Measurements from ENCODE around the gene LAMA5. TPM values are rescaled to one million over a fixed set of nuclear protein-coding genes. Genes with fewer than 3 reads are reported as not detected.

Gene LAMA5
- total and polyA plus RNA-seq, 9 donors: 30.9 to 107 (median 71.8) TPM

- Histone ChIP-seq H3K4me1 (ENCODE audit: control insufficient read depth, insufficient read depth, low read length) (peaks cover 6% of the 10 kb centered on the region), H3K27ac (ENCODE audit: low read length) (no peak overlapping the region), H3K9me3 (replicated peaks; ENCODE audit: control insufficient read depth, low read depth, low read length) (peaks cover 6% of the 10 kb centered on the region), H3K36me3 (ENCODE audit: control insufficient read depth, insufficient read depth, low read length) (peaks cover 37% of the 10 kb centered on the region), H3K4me3 (ENCODE audit: low read length) (no peak overlapping the region), H3K27me3 (ENCODE audit: control insufficient read depth, insufficient read depth, low read length) (no peaks in the 10 kb centered on the region)
- no peak for DNase-seq
- WGBS (ENCODE audit: insufficient coverage): 89% methylated on average over 22 of the region's 25 CpGs
Measured at GRCh38 chr20:62345681-62346370, 21.3 kb downstream of the LAMA5 start.

- no peak overlapping the region for H3K4me3 ChIP-seq (ENCODE audit: low read length)
- no peak overlapping the region for H3K27ac ChIP-seq (ENCODE audit: low read length)
- no peak for DNase-seq
- WGBS (ENCODE audit: insufficient coverage): 79% methylated on average over 9 of the region's 10 CpGs
- H3K4me1 ChIP-seq (ENCODE audit: control insufficient read depth, insufficient read depth, low read length): no peaks in the 10 kb centered on the region
- H3K36me3 ChIP-seq (ENCODE audit: control insufficient read depth, insufficient read depth, low read length): peaks cover 32% of the 10 kb centered on the region
- no peaks in the 10 kb centered on the region for H3K27me3 ChIP-seq (ENCODE audit: control insufficient read depth, insufficient read depth, low read length)
- H3K9me3 ChIP-seq (replicated peaks; ENCODE audit: control insufficient read depth, low read depth, low read length): peaks cover 6% of the 10 kb centered on the region
Measured at GRCh38 chr20:62344782-62345181, 22.3 kb downstream of the LAMA5 start.

- H3K36me3 ChIP-seq (ENCODE audit: control insufficient read depth, insufficient read depth, low read length): peaks cover 30% of the 10 kb centered on the region
- H3K27me3 ChIP-seq (ENCODE audit: control insufficient read depth, insufficient read depth, low read length): no peaks in the 10 kb centered on the region
- no peaks in the 10 kb centered on the region for H3K4me1 ChIP-seq (ENCODE audit: control insufficient read depth, insufficient read depth, low read length)
- DNase-seq: no peak
- H3K9me3 ChIP-seq (replicated peaks; ENCODE audit: control insufficient read depth, low read depth, low read length): peaks cover 6% of the 10 kb centered on the region
- WGBS (ENCODE audit: insufficient coverage): no CpG with 5 or more reads among the region's 5 CpGs
- H3K27ac ChIP-seq (ENCODE audit: low read length): no peak overlapping the region
- no peak overlapping the region for H3K4me3 ChIP-seq (ENCODE audit: low read length)
Measured at GRCh38 chr20:62344092-62344491, 23.0 kb downstream of the LAMA5 start.

GRCh38 chr20:62342910-62343309 lies 24.2 kb downstream of the LAMA5 start:
- Histone ChIP-seq H3K4me1 (ENCODE audit: control insufficient read depth, insufficient read depth, low read length) (no peaks in the 10 kb centered on the region), H3K36me3 (ENCODE audit: control insufficient read depth, insufficient read depth, low read length) (peaks cover 35% of the 10 kb centered on the region), H3K9me3 (replicated peaks; ENCODE audit: control insufficient read depth, low read depth, low read length) (peaks cover 4% of the 10 kb centered on the region), H3K27me3 (ENCODE audit: control insufficient read depth, insufficient read depth, low read length) (no peaks in the 10 kb centered on the region), H3K27ac (ENCODE audit: low read length) (no peak overlapping the region), H3K4me3 (ENCODE audit: low read length) (no peak overlapping the region)
- no peak for DNase-seq
- 69% methylated on average over 6 of the region's 10 CpGs for WGBS (ENCODE audit: insufficient coverage)

- no peak for DNase-seq
- H3K4me3 ChIP-seq (ENCODE audit: low read length): no peak overlapping the region
- peaks cover 45% of the 10 kb centered on the region for H3K36me3 ChIP-seq (ENCODE audit: control insufficient read depth, insufficient read depth, low read length)
- H3K27me3 ChIP-seq (ENCODE audit: control insufficient read depth, insufficient read depth, low read length): no peaks in the 10 kb centered on the region
- peaks cover 4% of the 10 kb centered on the region for H3K9me3 ChIP-seq (replicated peaks; ENCODE audit: control insufficient read depth, low read depth, low read length)
- no peaks in the 10 kb centered on the region for H3K4me1 ChIP-seq (ENCODE audit: control insufficient read depth, insufficient read depth, low read length)
- 78% methylated on average over 12 of the region's 14 CpGs for WGBS (ENCODE audit: insufficient coverage)
- no peak overlapping the region for H3K27ac ChIP-seq (ENCODE audit: low read length)
Measured at GRCh38 chr20:62339647-62340062, 27.5 kb downstream of the LAMA5 start.

- H3K4me3 ChIP-seq (ENCODE audit: low read length): no peak overlapping the region
- H3K27ac ChIP-seq (ENCODE audit: low read length): no peak overlapping the region
- peaks cover 4% of the 10 kb centered on the region for H3K9me3 ChIP-seq (replicated peaks; ENCODE audit: control insufficient read depth, low read depth, low read length)
- H3K4me1 ChIP-seq (ENCODE audit: control insufficient read depth, insufficient read depth, low read length): no peaks in the 10 kb centered on the region
- DNase-seq: no peak
- peaks cover 53% of the 10 kb centered on the region for H3K36me3 ChIP-seq (ENCODE audit: control insufficient read depth, insufficient read depth, low read length)
- no peaks in the 10 kb centered on the region for H3K27me3 ChIP-seq (ENCODE audit: control insufficient read depth, insufficient read depth, low read length)
- 90% methylated on average over 13 of the region's 16 CpGs for WGBS (ENCODE audit: insufficient coverage)
Measured at GRCh38 chr20:62338294-62338620, 28.9 kb downstream of the LAMA5 start.

GRCh38 chr20:62337558-62338293 lies 29.4 kb downstream of the LAMA5 start:
- peaks cover 58% of the 10 kb centered on the region for H3K36me3 ChIP-seq (ENCODE audit: control insufficient read depth, insufficient read depth, low read length)
- H3K4me3 ChIP-seq (ENCODE audit: low read length): no peak overlapping the region
- DNase-seq: no peak
- peaks cover 4% of the 10 kb centered on the region for H3K9me3 ChIP-seq (replicated peaks; ENCODE audit: control insufficient read depth, low read depth, low read length)
- no peaks in the 10 kb centered on the region for H3K4me1 ChIP-seq (ENCODE audit: control insufficient read depth, insufficient read depth, low read length)
- WGBS (ENCODE audit: insufficient coverage): 84% methylated on average over 31 of the region's 34 CpGs
- no peaks in the 10 kb centered on the region for H3K27me3 ChIP-seq (ENCODE audit: control insufficient read depth, insufficient read depth, low read length)
- H3K27ac ChIP-seq (ENCODE audit: low read length): no peak overlapping the region

GRCh38 chr20:62336775-62337557 lies 30.1 kb downstream of the LAMA5 start:
- no peak overlapping the region for H3K27ac ChIP-seq (ENCODE audit: low read length)
- 90% methylated on average over 49 of the region's 53 CpGs for WGBS (ENCODE audit: insufficient coverage)
- no peak for DNase-seq

GRCh38 chr20:62336329-62336728 lies 30.8 kb downstream of the LAMA5 start:
- Histone ChIP-seq H3K4me3 (ENCODE audit: low read length) (no peak overlapping the region), H3K27ac (ENCODE audit: low read length) (no peak overlapping the region), H3K4me1 (ENCODE audit: control insufficient read depth, insufficient read depth, low read length) (no peaks in the 10 kb centered on the region), H3K36me3 (ENCODE audit: control insufficient read depth, insufficient read depth, low read length) (peaks cover 69% of the 10 kb centered on the region), H3K9me3 (replicated peaks; ENCODE audit: control insufficient read depth, low read depth, low read length) (peaks cover 3% of the 10 kb centered on the region), H3K27me3 (ENCODE audit: control insufficient read depth, insufficient read depth, low read length) (no peaks in the 10 kb centered on the region)
- 57% methylated on average over 7 of the region's 11 CpGs for WGBS (ENCODE audit: insufficient coverage)
- no peak for DNase-seq

More at GRCh38 chr20:62336775-62337557, 30.1 kb downstream of the LAMA5 start:
- Histone ChIP-seq H3K4me3 (ENCODE audit: low read length) (no peak overlapping the region), H3K9me3 (replicated peaks; ENCODE audit: control insufficient read depth, low read depth, low read length) (peaks cover 4% of the 10 kb centered on the region), H3K4me1 (ENCODE audit: control insufficient read depth, insufficient read depth, low read length) (no peaks in the 10 kb centered on the region), H3K27me3 (ENCODE audit: control insufficient read depth, insufficient read depth, low read length) (no peaks in the 10 kb centered on the region), H3K36me3 (ENCODE audit: control insufficient read depth, insufficient read depth, low read length) (peaks cover 65% of the 10 kb centered on the region)

- WGBS (ENCODE audit: insufficient coverage): 88% methylated on average over 6 of the region's 6 CpGs
- DNase-seq: no peak
- peaks cover 68% of the 10 kb centered on the region for H3K36me3 ChIP-seq (ENCODE audit: control insufficient read depth, insufficient read depth, low read length)
Measured at GRCh38 chr20:62335532-62335931, 31.6 kb downstream of the LAMA5 start.

More at GRCh38 chr20:62335532-62335931, 31.6 kb downstream of the LAMA5 start:
- no peaks in the 10 kb centered on the region for H3K27me3 ChIP-seq (ENCODE audit: control insufficient read depth, insufficient read depth, low read length)
- no peaks in the 10 kb centered on the region for H3K4me1 ChIP-seq (ENCODE audit: control insufficient read depth, insufficient read depth, low read length)
- no peaks in the 10 kb centered on the region for H3K9me3 ChIP-seq (replicated peaks; ENCODE audit: control insufficient read depth, low read depth, low read length)
- H3K27ac ChIP-seq (ENCODE audit: low read length): no peak overlapping the region
- H3K4me3 ChIP-seq (ENCODE audit: low read length): no peak overlapping the region
